MCF 10A (cell line): Measurements from ENCODE around the gene CC2D1A. TPM values are rescaled to one million over a fixed set of nuclear protein-coding genes. Genes with fewer than 3 reads are reported as not detected.

Source experiments
- BruUV-seq: library from RNA; stranded (reverse); fragments of 400-500 nt; replicated peaks from 2 replicates; lab custom pipeline; 2021; lab: Mats Ljungman, UMichigan
- CTCF ChIA-PET: fragments of 300-600 bp; sonication (Branson Sonifier 250); formaldehyde crosslinking; extraction: SDS; loops from one replicate; lab custom pipeline; 2021; ENCODE audit warnings: antibody characterized with exemption, inconsistent platforms; lab: Yijun Ruan, JAX
- POLR2A ChIA-PET: fragments of 300-600, 350-650 bp; sonication (Branson Sonifier 250); formaldehyde crosslinking; extraction: SDS; loops from one replicate; lab custom pipeline; 2020; ENCODE audit warnings: antibody characterized with exemption, inconsistent platforms; lab: Yijun Ruan, JAX
- DNase-seq: peaks from one replicate; pipeline ENCODE4 v3.0.0-alpha.2; 2018; ENCODE audit not compliant: unreplicated experiment
- H3K27ac Mint-ChIP-seq: one replicate; pipeline ENCODE4 v1.8.0; 2022; ENCODE audit warnings: mild to moderate bottlenecking, low read depth, mixed read lengths; ENCODE audit not compliant: unreplicated experiment
- H3K27me3 Mint-ChIP-seq: one replicate; pipeline ENCODE4 v1.8.0; 2022; ENCODE audit warnings: mixed read lengths; ENCODE audit not compliant: insufficient read depth, unreplicated experiment
- H3K36me3 Mint-ChIP-seq: one replicate; pipeline ENCODE4 v1.8.0; 2022; ENCODE audit warnings: mild to moderate bottlenecking, moderate library complexity, mixed read lengths; ENCODE audit not compliant: insufficient read depth, unreplicated experiment
- H3K4me1 Mint-ChIP-seq: one replicate; pipeline ENCODE4 v1.8.0; 2022; ENCODE audit warnings: mixed read lengths; ENCODE audit not compliant: insufficient read depth, unreplicated experiment
- H3K4me3 Mint-ChIP-seq: one replicate; pipeline ENCODE4 v1.8.0; 2022; ENCODE audit warnings: mild to moderate bottlenecking, moderate library complexity, mixed read lengths; ENCODE audit not compliant: unreplicated experiment
- H3K9me3 Mint-ChIP-seq: one replicate; pipeline ENCODE4 v1.8.0; 2022; ENCODE audit warnings: mixed read lengths; ENCODE audit not compliant: unreplicated experiment
- intact Hi-C: fragments of 100-400 bp; cut with micrococcal nuclease; formaldehyde crosslinking; loops from 2 replicates; pipeline ENCODE4 v1.14.1; 2022
- total RNA-seq: library from RNA; stranded (reverse); gene quantifications from 2 replicates; pipeline ENCODE4 v1.2.3, GENCODE V29; 2022
- TF ChIP-seq, protein P1 (sequence below): fragments of 200-600 bp; IDR thresholded peaks from one replicate; pipeline ENCODE4 v1.8.0; 2022; ENCODE audit warnings: antibody characterized with exemption, mild to moderate bottlenecking; ENCODE audit not compliant: unreplicated experiment

The CC2D1A gene
- total RNA-seq, 1 experiment from 2014 or later, result 36.7 TPM

DNA sequence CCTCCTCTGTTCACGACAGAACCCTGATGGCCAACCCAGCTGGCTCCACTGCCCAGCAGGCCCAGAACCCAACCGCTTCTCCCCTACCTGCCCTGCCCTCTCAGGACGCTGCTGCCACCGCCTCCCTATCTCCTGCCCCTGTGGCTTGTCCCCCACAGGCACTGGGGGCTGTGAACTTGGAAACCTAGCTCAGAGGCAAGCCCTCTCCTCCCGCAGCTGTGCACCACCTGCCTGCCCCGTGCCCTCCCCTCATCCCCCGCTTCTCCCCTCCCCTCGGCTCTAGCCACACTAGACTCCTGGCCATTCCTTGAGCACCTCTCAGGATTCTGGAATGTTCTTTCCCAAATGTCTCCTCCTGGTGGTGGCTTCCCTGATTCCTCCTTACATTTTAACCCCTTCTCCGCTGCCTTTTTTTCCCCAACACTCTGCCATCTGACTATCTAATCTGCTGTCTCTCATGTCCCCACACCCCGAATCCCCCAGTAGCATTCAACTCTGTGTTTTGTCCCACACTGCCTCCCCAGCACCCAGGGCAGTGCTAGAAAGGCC lies 22.4 kb upstream of the CC2D1A start:
- ChIA-PET POLR2A (interaction anchor here (0.6 to 1.4 kb wide), 3 partner anchors 21 to 673 kb away, joined by 3 to 5 read pairs (median 4); partner anchors contain the start of gene RFX1), CTCF (interaction anchor here (0.6 to 1.3 kb wide), 4 partner anchors 20 to 196 kb away, joined by 3 to 4 read pairs (median 3); no protein-coding TSS in a partner anchor)
- H3K9me3 Mint-ChIP-seq, result no peaks in the 10 kb centered on the region
- H3K36me3 Mint-ChIP-seq, result no peaks in the 10 kb centered on the region
- intact Hi-C loops, result loop anchor here (5.0 kb wide), 1 partner anchor 286 kb away; no protein-coding TSS in a partner anchor
- no TSS peak for BruUV-seq
- no peak for DNase-seq
- TF ChIP-seq, protein P1, sequence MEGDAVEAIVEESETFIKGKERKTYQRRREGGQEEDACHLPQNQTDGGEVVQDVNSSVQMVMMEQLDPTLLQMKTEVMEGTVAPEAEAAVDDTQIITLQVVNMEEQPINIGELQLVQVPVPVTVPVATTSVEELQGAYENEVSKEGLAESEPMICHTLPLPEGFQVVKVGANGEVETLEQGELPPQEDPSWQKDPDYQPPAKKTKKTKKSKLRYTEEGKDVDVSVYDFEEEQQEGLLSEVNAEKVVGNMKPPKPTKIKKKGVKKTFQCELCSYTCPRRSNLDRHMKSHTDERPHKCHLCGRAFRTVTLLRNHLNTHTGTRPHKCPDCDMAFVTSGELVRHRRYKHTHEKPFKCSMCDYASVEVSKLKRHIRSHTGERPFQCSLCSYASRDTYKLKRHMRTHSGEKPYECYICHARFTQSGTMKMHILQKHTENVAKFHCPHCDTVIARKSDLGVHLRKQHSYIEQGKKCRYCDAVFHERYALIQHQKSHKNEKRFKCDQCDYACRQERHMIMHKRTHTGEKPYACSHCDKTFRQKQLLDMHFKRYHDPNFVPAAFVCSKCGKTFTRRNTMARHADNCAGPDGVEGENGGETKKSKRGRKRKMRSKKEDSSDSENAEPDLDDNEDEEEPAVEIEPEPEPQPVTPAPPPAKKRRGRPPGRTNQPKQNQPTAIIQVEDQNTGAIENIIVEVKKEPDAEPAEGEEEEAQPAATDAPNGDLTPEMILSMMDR, result no peak
- H3K27ac Mint-ChIP-seq, result no peak overlapping the region
- no peaks in the 10 kb centered on the region for H3K27me3 Mint-ChIP-seq
- H3K4me1 Mint-ChIP-seq, result peaks cover 7% of the 10 kb centered on the region
- no peak overlapping the region for H3K4me3 Mint-ChIP-seq

DNA sequence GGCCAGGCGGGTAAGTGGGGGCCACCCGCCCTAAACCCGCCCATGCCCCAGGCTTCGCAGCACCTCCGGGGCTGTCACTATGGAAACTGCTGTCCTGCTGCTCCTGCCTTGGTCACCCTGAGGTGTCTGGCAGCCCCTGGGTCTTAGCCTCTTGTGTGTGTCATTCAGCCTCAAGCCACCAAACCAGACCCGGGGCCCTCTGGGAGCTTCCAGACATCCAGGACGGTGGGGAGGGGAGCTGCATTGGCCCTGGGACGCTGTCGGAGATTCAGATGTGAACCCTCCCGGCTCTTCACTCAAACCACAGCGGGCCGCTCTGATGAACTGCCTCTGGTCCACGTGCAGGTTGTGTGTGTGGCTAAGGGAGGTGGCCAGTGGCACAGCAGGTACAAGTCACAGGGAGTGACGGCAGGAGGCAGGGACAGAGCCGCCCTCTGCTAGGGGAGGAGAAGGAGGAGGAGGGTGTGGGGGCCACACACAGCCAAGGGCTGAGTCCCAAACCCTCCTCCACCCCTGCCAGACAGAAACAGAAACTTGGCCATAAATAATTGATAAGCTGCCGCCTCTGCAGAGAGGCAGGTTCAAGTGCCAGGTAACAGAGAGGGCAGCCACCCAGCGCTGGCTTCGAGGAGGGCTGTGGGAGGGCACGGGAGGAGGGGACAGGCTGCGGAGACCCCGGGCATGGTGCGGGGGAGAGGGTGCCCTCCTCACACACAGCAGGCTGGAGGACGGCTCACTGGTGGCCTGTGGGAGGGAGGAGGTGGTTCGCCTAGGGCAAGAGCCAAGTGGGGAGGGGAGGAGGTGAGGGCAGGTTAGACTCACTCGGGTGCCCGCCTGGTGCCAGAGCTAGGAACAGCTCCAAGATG lies 21.0 kb upstream of the CC2D1A start:
- no peaks in the 10 kb centered on the region for H3K36me3 Mint-ChIP-seq
- TF ChIP-seq, protein P1, result no peak
- DNase-seq, result no peak
- H3K4me1 Mint-ChIP-seq, result peaks cover 7% of the 10 kb centered on the region
- no peaks in the 10 kb centered on the region for H3K27me3 Mint-ChIP-seq
- CTCF ChIA-PET, result interaction anchor here (0.6 to 1.3 kb wide), 6 partner anchors 15 to 693 kb away, joined by 3 to 4 read pairs (median 4); no protein-coding TSS in a partner anchor
- intact Hi-C loops, result loop anchor here (5.0 kb wide), 1 partner anchor 288 kb away; no protein-coding TSS in a partner anchor
- no peak overlapping the region for H3K4me3 Mint-ChIP-seq
- H3K9me3 Mint-ChIP-seq, result no peaks in the 10 kb centered on the region
- POLR2A ChIA-PET, result interaction anchor here (0.8 to 1.4 kb wide), 3 partner anchors 23 to 205 kb away, joined by 4 to 5 read pairs (median 4); partner anchors contain the start of gene RFX1
- H3K27ac Mint-ChIP-seq, result no peak overlapping the region
- BruUV-seq, result no TSS peak

DNA sequence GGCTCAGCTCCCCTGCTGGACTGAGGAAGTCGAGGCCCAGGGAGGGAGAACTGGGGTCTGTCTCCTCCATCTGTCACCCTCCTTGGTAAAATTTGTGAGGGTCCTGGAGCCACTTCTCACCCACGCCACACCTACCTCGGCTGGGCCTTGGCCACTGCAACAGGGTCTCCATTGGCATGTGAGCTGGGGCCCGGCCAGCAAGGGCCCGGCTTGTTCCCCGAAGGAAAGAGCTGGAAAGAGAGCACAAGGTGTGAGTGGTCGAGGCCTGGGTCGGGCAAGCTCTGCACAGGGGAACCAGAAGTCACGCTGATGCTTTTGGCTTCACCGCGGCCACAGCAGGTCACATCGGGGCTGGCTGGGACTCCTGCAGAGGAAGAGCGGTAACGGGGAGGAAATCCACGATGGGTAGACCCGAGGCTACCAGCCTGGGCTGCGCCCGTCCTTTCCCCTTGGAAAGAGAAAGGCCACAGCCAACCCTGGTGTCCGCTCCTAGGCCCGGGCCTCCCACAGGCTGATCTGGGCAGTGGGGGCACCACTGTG lies 20.1 kb upstream of the CC2D1A start:
- POLR2A ChIA-PET, result interaction anchor here (1.0 kb wide), 1 partner anchor 685 kb away, joined by 3 read pairs; no protein-coding TSS in a partner anchor
- Mint-ChIP-seq H3K4me3 (no peak overlapping the region), H3K36me3 (no peaks in the 10 kb centered on the region), H3K27me3 (no peaks in the 10 kb centered on the region), H3K4me1 (peaks cover 7% of the 10 kb centered on the region), H3K9me3 (no peaks in the 10 kb centered on the region), H3K27ac (no peak overlapping the region)
- BruUV-seq, result no TSS peak
- TF ChIP-seq, protein P1, result no peak
- CTCF ChIA-PET, result interaction anchor here (0.6 to 1.7 kb wide), 8 partner anchors 8 to 608 kb away, joined by 3 to 6 read pairs (median 4); partner anchors contain the start of gene IL27RA
- DNase-seq, result no peak
- intact Hi-C loops, result no loop called here
